ENCODE measurements around the gene STK35. TPM values are rescaled to one million over a fixed set of nuclear protein-coding genes. Genes with fewer than 3 reads are reported as not detected.

The STK35 gene
- total and polyA plus RNA-seq, 4 donors: 1.6 to 13.8 (median 7.8) TPM

DNA sequence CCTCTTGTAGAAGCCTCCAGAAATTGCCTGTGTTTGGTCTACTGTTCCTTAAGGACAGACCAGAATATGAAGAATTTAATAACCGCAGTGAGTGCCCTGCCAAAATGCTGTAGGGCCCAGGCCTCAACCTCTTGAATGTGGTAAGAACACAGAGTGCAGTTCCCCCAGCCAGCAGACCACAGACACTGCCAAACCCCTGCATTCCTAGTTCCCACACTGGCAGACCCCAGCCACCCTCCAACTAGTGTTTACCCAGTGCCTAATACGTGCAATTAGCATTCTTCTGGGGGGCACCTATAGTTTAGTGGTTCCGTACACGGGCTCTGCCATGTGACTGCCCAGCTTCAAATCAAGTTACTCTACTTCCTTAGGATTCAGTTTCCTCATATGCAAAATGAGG is 51.7 kb downstream of the STK35 start:
- Histone ChIP-seq H3K4me3 (ENCODE audit: low read length in 2 of 2) (no peak overlapping the region), H3K4me1 (ENCODE audit: control insufficient read depth in 1 of 2, insufficient read depth in 2 of 2, low read length in 2 of 2) (no peaks in the 10 kb centered on the region), H3K36me3 (ENCODE audit: control insufficient read depth in 1 of 2, insufficient read depth in 2 of 2, low read length in 1 of 2) (no peaks in the 10 kb centered on the region), H3K27me3 (ENCODE audit: control insufficient read depth in 1 of 2, insufficient read depth in 2 of 2, low read length in 1 of 2) (no peaks in the 10 kb centered on the region), H3K27ac (ENCODE audit: low read depth in 1 of 2, low read length in 2 of 2) (no peak overlapping the region), H3K9me3 (ENCODE audit: control insufficient read depth, low read length) (no peaks in the 10 kb centered on the region)
- ATAC-seq (ENCODE audit: low FRiP score): no peak
- no peak for DNase-seq
- intact Hi-C loops (cut with DNase I): no loop called here
- 90 to 93% methylated on average over 4 of the region's 4 CpGs for WGBS, 2 donors

DNA sequence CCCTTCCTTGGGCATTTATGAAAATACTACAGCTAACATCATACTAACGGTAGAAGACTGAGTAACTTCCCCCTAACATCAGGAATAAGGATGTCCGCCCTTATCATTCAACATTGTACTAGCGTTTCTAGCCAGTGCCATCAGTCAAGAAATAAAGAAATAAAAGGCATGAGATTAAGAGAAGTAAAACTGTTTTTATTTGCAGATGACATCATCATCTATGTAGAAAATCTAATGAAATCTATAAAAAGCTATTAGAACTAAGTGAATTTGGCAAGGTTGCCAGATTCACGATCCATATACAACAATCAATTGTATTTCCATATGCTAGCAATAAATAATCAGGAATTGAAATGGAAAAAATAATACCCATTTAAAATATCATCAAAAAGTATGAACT is 54.6 kb downstream of the STK35 start:
- Histone ChIP-seq H3K36me3 (ENCODE audit: control insufficient read depth in 1 of 2, insufficient read depth in 2 of 2, low read length in 1 of 2) (no peaks in the 10 kb centered on the region), H3K27me3 (ENCODE audit: control insufficient read depth in 1 of 2, insufficient read depth in 2 of 2, low read length in 1 of 2) (no peaks in the 10 kb centered on the region), H3K27ac (ENCODE audit: low read depth in 1 of 2, low read length in 2 of 2) (no peak overlapping the region), H3K4me3 (ENCODE audit: low read length in 2 of 2) (no peak overlapping the region), H3K4me1 (ENCODE audit: control insufficient read depth in 1 of 2, insufficient read depth in 2 of 2, low read length in 2 of 2) (no peaks in the 10 kb centered on the region), H3K9me3 (ENCODE audit: control insufficient read depth, low read length) (no peaks in the 10 kb centered on the region)
- DNase-seq: no peak
- ATAC-seq (ENCODE audit: low FRiP score): no peak
- intact Hi-C loops (cut with DNase I): no loop called here
- WGBS, 2 donors: 85 to 87% methylated on average over 4 of the region's 4 CpGs

DNA sequence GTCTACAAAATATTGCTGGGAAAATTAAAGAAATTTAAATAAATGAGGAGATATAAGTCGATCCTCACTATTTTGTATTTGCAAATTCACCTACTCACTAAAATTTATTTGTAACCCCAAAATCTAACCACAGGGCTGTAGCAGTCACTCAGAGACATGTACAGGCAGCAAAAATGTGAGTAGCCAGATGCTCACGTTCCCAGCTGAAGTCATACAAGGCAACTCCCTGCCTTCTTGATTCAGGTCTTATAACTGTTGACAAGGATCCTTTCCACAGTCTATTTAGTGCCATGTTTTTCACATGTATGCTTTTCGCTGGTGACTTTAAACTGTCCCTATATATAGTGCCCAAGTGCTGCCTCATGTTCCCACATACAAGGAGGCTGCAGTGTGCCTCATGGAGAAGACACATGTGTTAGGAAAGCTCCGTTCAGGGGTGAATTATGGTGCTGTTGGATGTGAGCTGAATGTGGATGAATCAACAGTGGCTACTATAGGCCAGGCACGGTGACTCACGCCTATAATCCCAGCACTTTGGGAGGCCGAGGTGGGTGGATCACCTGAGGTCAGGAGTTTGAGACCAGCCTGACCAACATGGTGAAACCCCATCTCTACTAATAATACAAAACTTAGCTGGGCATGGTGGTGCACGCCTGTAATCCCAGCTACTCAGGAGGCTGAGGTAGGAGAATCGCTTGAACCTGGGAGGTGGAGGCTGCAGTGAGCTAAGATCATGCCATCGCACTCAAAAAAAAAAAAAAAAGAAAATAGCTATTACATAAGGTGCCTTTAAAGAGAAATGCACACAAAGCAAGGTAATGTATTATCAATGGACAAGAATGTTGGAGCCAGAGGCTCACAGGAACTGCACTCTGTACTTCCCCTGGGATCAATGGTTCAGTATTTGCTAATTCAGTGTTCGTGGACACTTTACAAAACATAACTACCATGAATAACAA is 55.3 kb downstream of the STK35 start:
- Histone ChIP-seq H3K27ac (ENCODE audit: low read depth in 1 of 2, low read length in 2 of 2) (no peak overlapping the region), H3K9me3 (ENCODE audit: control insufficient read depth, low read length) (no peaks in the 10 kb centered on the region), H3K4me1 (ENCODE audit: control insufficient read depth in 1 of 2, insufficient read depth in 2 of 2, low read length in 2 of 2) (no peaks in the 10 kb centered on the region), H3K36me3 (ENCODE audit: control insufficient read depth in 1 of 2, insufficient read depth in 2 of 2, low read length in 1 of 2) (no peaks in the 10 kb centered on the region), H3K4me3 (ENCODE audit: low read length in 2 of 2) (no peak overlapping the region), H3K27me3 (ENCODE audit: control insufficient read depth in 1 of 2, insufficient read depth in 2 of 2, low read length in 1 of 2) (no peaks in the 10 kb centered on the region)
- ATAC-seq (ENCODE audit: low FRiP score) (no peak), DNase-seq (peak in 1 of 2 donors; percentile 5)
- 84 to 86% methylated on average over 10 to 11 of the region's 11 CpGs for WGBS, 2 donors
- intact Hi-C loops (cut with DNase I): no loop called here

DNA sequence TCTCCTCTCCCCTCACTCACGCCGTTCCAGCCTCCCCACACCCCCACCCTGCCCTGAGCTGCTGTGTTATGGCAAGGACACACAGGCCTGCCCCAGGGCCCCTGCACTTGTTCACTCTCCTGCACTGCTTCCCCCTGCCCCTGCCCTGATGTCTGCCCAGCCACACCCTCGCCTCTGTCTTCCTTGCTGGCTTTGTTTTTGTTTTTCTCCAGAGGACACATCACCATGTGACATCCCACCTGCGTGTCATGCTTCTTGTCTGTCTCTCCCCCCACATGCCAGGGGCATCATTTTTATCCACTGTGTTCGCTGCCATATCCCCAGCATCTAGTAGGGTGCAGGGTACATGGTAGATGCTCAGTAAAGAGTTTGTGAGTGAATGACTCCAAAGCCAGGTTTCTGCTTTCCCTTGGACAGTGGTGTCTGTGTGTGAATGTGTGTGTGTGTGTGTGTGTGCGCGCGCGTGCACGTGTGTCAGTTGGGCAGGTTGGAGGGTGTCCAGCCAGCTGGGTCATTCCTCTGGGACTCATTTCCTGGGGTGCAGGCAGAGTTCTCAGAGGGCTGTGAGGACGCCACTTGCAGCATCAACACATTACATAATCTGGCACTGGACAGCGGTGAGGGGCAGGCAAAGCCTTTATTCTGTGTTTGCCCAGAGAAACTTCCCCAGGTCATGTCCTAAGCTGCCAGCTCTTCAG is 60.6 kb downstream of the STK35 start:
- Histone ChIP-seq H3K27ac (ENCODE audit: low read depth in 1 of 2, low read length in 2 of 2) (no peak overlapping the region), H3K4me3 (ENCODE audit: low read length in 2 of 2) (no peak overlapping the region), H3K27me3 (ENCODE audit: control insufficient read depth in 1 of 2, insufficient read depth in 2 of 2, low read length in 1 of 2) (no peaks in the 10 kb centered on the region), H3K4me1 (ENCODE audit: control insufficient read depth in 1 of 2, insufficient read depth in 2 of 2, low read length in 2 of 2) (no peaks in the 10 kb centered on the region), H3K9me3 (ENCODE audit: control insufficient read depth, low read length) (no peaks in the 10 kb centered on the region), H3K36me3 (ENCODE audit: control insufficient read depth in 1 of 2, insufficient read depth in 2 of 2, low read length in 1 of 2) (no peaks in the 10 kb centered on the region)
- intact Hi-C loops (cut with DNase I): no loop called here
- DNase-seq: peak; percentile 9 to 63
- no peak for ATAC-seq (ENCODE audit: low FRiP score)
- WGBS, 2 donors: 60 to 62% methylated on average over 12 of the region's 12 CpGs

DNA sequence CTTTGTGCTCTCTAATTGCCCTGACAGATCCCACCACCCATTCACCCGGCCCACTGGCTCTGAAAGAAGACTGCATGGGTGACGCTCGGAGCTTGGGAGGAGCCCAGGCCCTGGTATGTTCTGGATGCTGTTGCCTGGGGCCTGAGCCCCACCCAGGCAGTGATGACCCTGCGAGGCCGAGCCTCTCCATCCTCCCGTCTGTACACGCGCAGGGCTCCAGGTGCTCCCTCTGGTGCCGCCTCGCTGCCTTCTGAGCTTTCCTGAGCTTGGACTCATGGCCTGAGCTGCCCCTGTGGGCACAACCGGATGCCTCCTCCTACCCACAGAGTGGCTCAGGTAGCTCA is 61.2 kb downstream of the STK35 start:
- Histone ChIP-seq H3K27ac (ENCODE audit: low read depth in 1 of 2, low read length in 2 of 2) (no peak overlapping the region), H3K36me3 (ENCODE audit: control insufficient read depth in 1 of 2, insufficient read depth in 2 of 2, low read length in 1 of 2) (no peaks in the 10 kb centered on the region), H3K9me3 (ENCODE audit: control insufficient read depth, low read length) (no peaks in the 10 kb centered on the region), H3K4me3 (ENCODE audit: low read length in 2 of 2) (no peak overlapping the region), H3K4me1 (ENCODE audit: control insufficient read depth in 1 of 2, insufficient read depth in 2 of 2, low read length in 2 of 2) (no peaks in the 10 kb centered on the region), H3K27me3 (ENCODE audit: control insufficient read depth in 1 of 2, insufficient read depth in 2 of 2, low read length in 1 of 2) (no peaks in the 10 kb centered on the region)
- DNase-seq: peak in 1 of 2 donors; percentile 26
- intact Hi-C loops (cut with DNase I): no loop called here
- no peak for ATAC-seq (ENCODE audit: low FRiP score)
- 79 to 81% methylated on average over 11 of the region's 11 CpGs for WGBS, 2 donors

DNA sequence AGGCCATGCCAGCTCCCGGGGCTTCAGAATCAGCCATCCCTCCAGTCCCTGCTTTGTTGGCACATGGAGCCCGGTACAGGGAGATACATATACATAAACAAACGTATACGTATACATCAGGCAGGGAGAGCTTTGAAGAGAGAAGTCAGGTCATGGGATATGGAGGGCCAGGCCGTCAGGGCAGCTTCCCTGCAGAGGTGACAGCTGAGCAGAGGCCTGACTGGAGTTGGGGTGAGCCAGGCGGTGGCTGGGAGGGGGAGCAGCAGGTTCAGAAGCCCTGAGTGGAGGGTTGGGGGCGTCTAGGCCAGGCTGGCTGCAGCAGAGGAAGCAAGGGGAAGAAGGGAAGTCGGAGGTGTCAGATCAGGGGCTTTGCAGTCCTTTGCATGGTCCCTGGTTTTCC is 61.7 kb downstream of the STK35 start:
- DNase-seq: peak in 1 of 2 donors; percentile 2
- no peaks in the 10 kb centered on the region for H3K27me3 ChIP-seq (ENCODE audit: control insufficient read depth in 1 of 2, insufficient read depth in 2 of 2, low read length in 1 of 2)
- 68 to 71% methylated on average over 8 of the region's 8 CpGs for WGBS, 2 donors
- H3K4me1 ChIP-seq (ENCODE audit: control insufficient read depth in 1 of 2, insufficient read depth in 2 of 2, low read length in 2 of 2): no peaks in the 10 kb centered on the region
- no peak overlapping the region for H3K27ac ChIP-seq (ENCODE audit: low read depth in 1 of 2, low read length in 2 of 2)
- no peak for ATAC-seq (ENCODE audit: low FRiP score)
- H3K9me3 ChIP-seq (ENCODE audit: control insufficient read depth, low read length): no peaks in the 10 kb centered on the region
- H3K36me3 ChIP-seq (ENCODE audit: control insufficient read depth in 1 of 2, insufficient read depth in 2 of 2, low read length in 1 of 2): no peaks in the 10 kb centered on the region
- H3K4me3 ChIP-seq (ENCODE audit: low read length in 2 of 2): no peak overlapping the region
- intact Hi-C loops (cut with DNase I): no loop called here

DNA sequence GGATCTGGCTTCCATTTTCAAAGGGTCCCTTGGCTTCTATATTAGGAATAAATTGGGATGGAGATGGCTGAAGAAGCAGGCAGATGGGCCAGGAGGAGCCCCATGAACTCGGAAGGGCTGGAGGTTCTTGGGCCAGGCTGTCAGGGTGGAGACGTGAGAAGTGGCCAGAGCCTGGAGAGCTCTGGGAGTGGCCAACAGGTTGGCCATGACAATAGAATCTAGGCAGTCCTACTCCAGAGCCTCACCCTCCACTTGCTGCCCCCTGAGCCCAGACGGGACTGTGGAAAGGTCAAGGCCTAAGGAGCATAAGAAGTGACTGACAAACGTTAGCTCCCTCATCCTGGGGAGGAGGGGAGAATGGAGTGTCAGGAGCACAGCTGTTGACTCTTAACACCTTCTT is 62.1 kb downstream of the STK35 start:
- intact Hi-C loops (cut with DNase I): no loop called here

DNA sequence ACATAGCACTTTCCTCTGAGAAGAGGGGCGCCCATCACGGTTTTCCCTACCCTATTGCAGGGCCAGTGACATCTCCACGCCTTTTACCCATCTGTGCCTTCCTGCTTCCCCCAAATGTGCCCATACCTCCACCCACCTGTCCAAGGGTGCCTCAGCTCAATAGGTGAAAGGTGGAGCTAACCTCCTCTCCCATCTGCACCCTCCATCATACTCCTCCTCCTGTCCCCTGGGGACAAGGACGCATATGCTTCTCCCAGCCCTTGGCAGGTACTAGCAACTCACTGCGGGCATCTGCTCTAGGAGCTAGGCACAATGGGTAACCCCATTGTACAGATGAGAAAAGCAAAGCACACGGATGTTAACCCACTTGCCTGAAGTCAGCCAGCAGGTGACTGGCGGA is 62.8 kb downstream of the STK35 start:
- no peak for ATAC-seq (ENCODE audit: low FRiP score)
- 88 to 89% methylated on average over 7 of the region's 7 CpGs for WGBS, 2 donors
- intact Hi-C loops (cut with DNase I): no loop called here
- Histone ChIP-seq H3K36me3 (ENCODE audit: control insufficient read depth in 1 of 2, insufficient read depth in 2 of 2, low read length in 1 of 2) (no peaks in the 10 kb centered on the region), H3K27me3 (ENCODE audit: control insufficient read depth in 1 of 2, insufficient read depth in 2 of 2, low read length in 1 of 2) (no peaks in the 10 kb centered on the region), H3K27ac (ENCODE audit: low read depth in 1 of 2, low read length in 2 of 2) (no peak overlapping the region), H3K4me1 (ENCODE audit: control insufficient read depth in 1 of 2, insufficient read depth in 2 of 2, low read length in 2 of 2) (no peaks in the 10 kb centered on the region), H3K9me3 (ENCODE audit: control insufficient read depth, low read length) (no peaks in the 10 kb centered on the region), H3K4me3 (ENCODE audit: low read length in 2 of 2) (no peak overlapping the region)
- DNase-seq: no peak

More for the DNA sequence above, 62.1 kb downstream of the STK35 start:
- DNase-seq: no peak
- 64 to 74% methylated on average over 4 of the region's 4 CpGs for WGBS, 2 donors
- Histone ChIP-seq H3K27me3 (ENCODE audit: control insufficient read depth in 1 of 2, insufficient read depth in 2 of 2, low read length in 1 of 2) (no peaks in the 10 kb centered on the region), H3K27ac (ENCODE audit: low read depth in 1 of 2, low read length in 2 of 2) (no peak overlapping the region), H3K9me3 (ENCODE audit: control insufficient read depth, low read length) (no peaks in the 10 kb centered on the region), H3K4me1 (ENCODE audit: control insufficient read depth in 1 of 2, insufficient read depth in 2 of 2, low read length in 2 of 2) (no peaks in the 10 kb centered on the region), H3K36me3 (ENCODE audit: control insufficient read depth in 1 of 2, insufficient read depth in 2 of 2, low read length in 1 of 2) (no peaks in the 10 kb centered on the region), H3K4me3 (ENCODE audit: low read length in 2 of 2) (no peak overlapping the region)
- ATAC-seq (ENCODE audit: low FRiP score): no peak

DNA sequence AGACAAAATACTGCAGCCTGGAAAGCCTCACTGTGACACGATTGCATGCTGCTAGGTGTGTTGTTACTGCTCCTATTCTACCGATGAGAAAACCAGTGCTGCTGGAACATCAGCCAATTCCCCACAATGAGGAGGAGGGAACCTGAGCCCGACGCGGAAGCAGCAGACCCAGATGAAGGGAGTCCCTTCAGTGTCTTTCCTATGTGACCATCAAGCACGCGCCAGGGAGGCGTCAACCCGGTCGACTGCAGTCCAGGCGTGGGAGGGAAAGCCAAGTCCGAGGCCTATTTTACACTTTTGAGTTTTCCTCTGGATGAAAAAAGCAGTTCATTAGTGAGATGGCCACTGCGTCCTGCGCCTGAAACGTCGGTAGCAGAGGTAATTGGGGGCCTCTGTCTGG is 63.3 kb downstream of the STK35 start:
- Histone ChIP-seq H3K4me3 (ENCODE audit: low read length in 2 of 2) (no peak overlapping the region), H3K4me1 (ENCODE audit: control insufficient read depth in 1 of 2, insufficient read depth in 2 of 2, low read length in 2 of 2) (no peaks in the 10 kb centered on the region), H3K27me3 (ENCODE audit: control insufficient read depth in 1 of 2, insufficient read depth in 2 of 2, low read length in 1 of 2) (no peaks in the 10 kb centered on the region), H3K36me3 (ENCODE audit: control insufficient read depth in 1 of 2, insufficient read depth in 2 of 2, low read length in 1 of 2) (no peaks in the 10 kb centered on the region), H3K27ac (ENCODE audit: low read depth in 1 of 2, low read length in 2 of 2) (no peak overlapping the region), H3K9me3 (ENCODE audit: control insufficient read depth, low read length) (no peaks in the 10 kb centered on the region)
- intact Hi-C loops (cut with DNase I): no loop called here
- DNase-seq (no peak), ATAC-seq (ENCODE audit: low FRiP score) (no peak)
- WGBS, 2 donors: 53 to 62% methylated on average over 16 of the region's 16 CpGs
